HepG2 (cell line): Measurements from ENCODE around the gene TAMALIN. TPM values are rescaled to one million over a fixed set of nuclear protein-coding genes. Genes with fewer than 3 reads are reported as not detected.

Source experiments
- CHCHD3 ChIP-seq: sonication (generic); formaldehyde crosslinking; IDR thresholded peaks from 2 replicates; pipeline ENCODE4 v1.8.0; 2022; ENCODE audit warnings: mild to moderate bottlenecking, missing genetic modification reagents, moderate library complexity
- CHD4 ChIP-seq: fragments of 200-600 bp; sonication (generic); IDR thresholded peaks from 2 replicates; pipeline ENCODE4 v1.7.0; 2017; ENCODE audit warnings: mild to moderate bottlenecking, low read length, borderline replicate concordance
- FOXA1 ChIP-seq, 2 experiments: fragments of 450-650 bp in 1 of 2; sonication (generic) in 1 of 2; formaldehyde crosslinking in 1 of 2; IDR thresholded peaks; 2 replicates each; pipeline versions ENCODE4 v1.4.0 to v1.6.1; 2016 to 2020; ENCODE audit warnings: missing genetic modification reagents in 1 of 2
- GATAD2A ChIP-seq: IDR thresholded peaks from 2 replicates; pipeline ENCODE4 v1.6.1; 2016
- HNRNPK ChIP-seq: fragments of 200-400 bp; formaldehyde crosslinking; IDR thresholded peaks from 2 replicates; pipeline ENCODE4 v1.6.1; 2018; ENCODE audit warnings: low read length, low read depth, moderate library complexity, mild to moderate bottlenecking; ENCODE audit not compliant: poor library complexity, severe bottlenecking
- SETDB1 ChIP-seq: sonication (generic); formaldehyde crosslinking; IDR thresholded peaks from 2 replicates; pipeline ENCODE4 v1.5.1; 2020; ENCODE audit warnings: missing genetic modification reagents, mild to moderate bottlenecking, borderline replicate concordance
- SPEN ChIP-seq: sonication (generic); formaldehyde crosslinking; IDR thresholded peaks from 2 replicates; pipeline ENCODE4 v1.5.1; 2020; ENCODE audit warnings: low read depth, mild to moderate bottlenecking, missing genetic modification reagents
- TMF1 ChIP-seq: sonication (generic); formaldehyde crosslinking; IDR thresholded peaks from 2 replicates; pipeline ENCODE4 v1.8.1; 2022; ENCODE audit warnings: low read depth, missing genetic modification reagents
- ZFAT ChIP-seq: sonication (generic); formaldehyde crosslinking; conservative IDR thresholded peaks from 2 replicates; pipeline ENCODE4 v1.8.1; 2023; ENCODE audit warnings: missing genetic modification reagents, inconsistent platforms
- ZFY ChIP-seq: sonication (generic); formaldehyde crosslinking; IDR thresholded peaks from 2 replicates; pipeline ENCODE4 v1.4.0; 2020; ENCODE audit warnings: missing genetic modification reagents
- ZNF263 ChIP-seq: sonication (generic); formaldehyde crosslinking; IDR thresholded peaks from 2 replicates; pipeline ENCODE4 v1.4.0; 2020; ENCODE audit warnings: missing genetic modification reagents
- ZNF333 ChIP-seq: sonication (generic); formaldehyde crosslinking; IDR thresholded peaks from 2 replicates; pipeline ENCODE4 v1.4.0; 2020; ENCODE audit warnings: mild to moderate bottlenecking, missing genetic modification reagents, borderline replicate concordance
- ZNF550 ChIP-seq: sonication (generic); formaldehyde crosslinking; IDR thresholded peaks from 2 replicates; pipeline ENCODE4 v1.4.0; 2020; ENCODE audit warnings: mild to moderate bottlenecking, missing genetic modification reagents, borderline replicate concordance
- ZNF7 ChIP-seq: IDR thresholded peaks from 2 replicates; pipeline ENCODE4 v1.6.1; 2016; ENCODE audit warnings: missing biosample characterization, missing genetic modification reagents
- polyA plus RNA-seq, 8 experiments: library from polyadenylated mRNA; depleted of rRNA in 3 of 8; stranded (reverse) in 7 of 8; unstranded in 1 of 8; fragments of >200 nt; fragmentation: Illumina TruSeq in 4 of 8; extraction: Trizol in 4 of 8; gene quantifications; 2 replicates each; pipeline versions ENCODE4 v1.2.1 to v1.2.3, GENCODE V29; 2011 to 2016; ENCODE audit warnings: low read depth in 4 of 8, missing spikeins in 1 of 8, mixed read lengths in 1 of 8; ENCODE audit not compliant: insufficient read depth in 1 of 8
- total RNA-seq, 5 experiments: library from RNA; depleted of rRNA; stranded (reverse); fragments of >200 nt; fragmentation: Illumina TruSeq; extraction: Trizol; gene quantifications; 2 replicates each; pipeline ENCODE4 v1.2.3, GENCODE V29; 2016; ENCODE audit warnings: low read depth in 1 of 5
- TF ChIP-seq, protein P1 (sequence below): IDR thresholded peaks from 2 replicates; pipeline ENCODE4 v1.6.1; 2016; ENCODE audit warnings: missing compliant biosample characterization, missing genetic modification reagents, borderline replicate concordance
- TF ChIP-seq, protein P2 (sequence below): sonication (generic); formaldehyde crosslinking; IDR thresholded peaks from 2 replicates; pipeline ENCODE4 v1.4.0; 2020; ENCODE audit warnings: mild to moderate bottlenecking, missing genetic modification reagents
- TF ChIP-seq, protein P3 (sequence below): sonication (generic); formaldehyde crosslinking; IDR thresholded peaks from 2 replicates; pipeline ENCODE4 v1.4.0; 2020; ENCODE audit warnings: low read depth, mild to moderate bottlenecking, missing genetic modification reagents
- TF ChIP-seq, protein P4 (sequence below): IDR thresholded peaks from 2 replicates; pipeline ENCODE4 v1.6.1; 2018; ENCODE audit warnings: missing genetic modification reagents
- TF ChIP-seq, protein P5 (sequence below): sonication (generic); formaldehyde crosslinking; IDR thresholded peaks from 2 replicates; pipeline ENCODE4 v1.4.0; 2020; ENCODE audit warnings: missing genetic modification reagents

Gene TAMALIN
- total and polyA plus RNA-seq, 2 of the 13 experiments (the other 11 are each of a cell fraction or from before 2014, with no cell fraction given), result 2.9 to 10.9 TPM

DNA sequence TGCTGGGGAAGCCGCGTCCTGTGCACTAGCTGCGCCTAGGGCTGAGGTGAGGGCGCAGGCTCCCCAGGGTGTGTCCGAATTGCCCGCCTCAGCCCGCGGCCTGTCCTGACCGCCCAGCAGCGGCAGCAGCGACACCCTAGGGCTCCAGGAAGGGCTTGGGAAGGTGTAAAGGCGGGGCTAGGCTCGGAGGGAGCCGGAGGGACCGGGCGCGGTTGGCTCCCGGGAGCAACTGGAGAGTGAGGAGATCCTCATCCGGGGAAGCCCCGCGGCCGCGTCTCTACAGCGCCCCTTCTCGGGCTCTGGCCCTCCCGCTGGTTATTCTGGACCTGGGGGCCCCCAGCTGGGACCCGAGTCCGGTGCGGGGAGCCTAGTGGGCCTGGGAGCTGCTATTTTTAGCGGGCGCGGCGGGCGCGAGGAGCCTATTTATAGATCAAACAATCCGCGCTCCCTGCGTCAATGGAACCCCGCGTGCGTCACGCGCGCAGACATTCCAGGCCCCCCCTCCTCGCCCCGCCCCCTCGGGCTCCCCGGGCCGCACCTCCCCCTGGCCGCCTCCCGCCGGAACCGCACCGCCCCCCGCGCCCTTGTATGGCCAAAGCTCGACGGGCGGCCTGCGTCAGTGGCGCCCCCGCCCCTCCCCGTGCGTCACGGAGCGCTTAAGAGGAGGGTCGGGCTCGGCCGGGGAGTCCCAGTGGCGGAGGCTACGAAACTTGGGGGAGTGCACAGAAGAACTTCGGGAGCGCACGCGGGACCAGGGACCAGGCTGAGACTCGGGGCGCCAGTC, 44.2 kb downstream of the TAMALIN start, which contains the start of gene NR4A1 (continued):
- TF ChIP-seq, protein P1, sequence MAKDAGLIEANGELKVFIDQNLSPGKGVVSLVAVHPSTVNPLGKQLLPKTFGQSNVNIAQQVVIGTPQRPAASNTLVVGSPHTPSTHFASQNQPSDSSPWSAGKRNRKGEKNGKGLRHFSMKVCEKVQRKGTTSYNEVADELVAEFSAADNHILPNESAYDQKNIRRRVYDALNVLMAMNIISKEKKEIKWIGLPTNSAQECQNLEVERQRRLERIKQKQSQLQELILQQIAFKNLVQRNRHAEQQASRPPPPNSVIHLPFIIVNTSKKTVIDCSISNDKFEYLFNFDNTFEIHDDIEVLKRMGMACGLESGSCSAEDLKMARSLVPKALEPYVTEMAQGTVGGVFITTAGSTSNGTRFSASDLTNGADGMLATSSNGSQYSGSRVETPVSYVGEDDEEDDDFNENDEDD (CRISPR knock-in tag), result peak; percentile 52; the same call in 1 of the 2 replicates
- TF ChIP-seq CHD4 (no peak), ZFAT (CRISPR knock-in tag) (no peak), HNRNPK (peak; percentile 51), SPEN (CRISPR knock-in tag) (peak; percentile 67), ZNF7 (no peak), ZNF550 (no peak), SETDB1 (CRISPR knock-in tag) (no peak), TMF1 (no peak), ZNF333 (CRISPR knock-in tag) (peak; percentile 80), ZNF263 (CRISPR knock-in tag) (no peak), ZFY (peak; percentile 75), GATAD2A (CRISPR knock-in tag) (no peak), CHCHD3 (CRISPR knock-in tag) (no peak), FOXA1 (IDR thresholded peaks at IDR 0.05) (no peak), FOXA1 (CRISPR knock-in tag; IDR thresholded peaks at IDR 0.05) (no peak)
- TF ChIP-seq, protein P2, sequence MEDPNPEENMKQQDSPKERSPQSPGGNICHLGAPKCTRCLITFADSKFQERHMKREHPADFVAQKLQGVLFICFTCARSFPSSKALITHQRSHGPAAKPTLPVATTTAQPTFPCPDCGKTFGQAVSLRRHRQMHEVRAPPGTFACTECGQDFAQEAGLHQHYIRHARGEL (CRISPR knock-in tag), result no peak
- TF ChIP-seq, protein P3, sequence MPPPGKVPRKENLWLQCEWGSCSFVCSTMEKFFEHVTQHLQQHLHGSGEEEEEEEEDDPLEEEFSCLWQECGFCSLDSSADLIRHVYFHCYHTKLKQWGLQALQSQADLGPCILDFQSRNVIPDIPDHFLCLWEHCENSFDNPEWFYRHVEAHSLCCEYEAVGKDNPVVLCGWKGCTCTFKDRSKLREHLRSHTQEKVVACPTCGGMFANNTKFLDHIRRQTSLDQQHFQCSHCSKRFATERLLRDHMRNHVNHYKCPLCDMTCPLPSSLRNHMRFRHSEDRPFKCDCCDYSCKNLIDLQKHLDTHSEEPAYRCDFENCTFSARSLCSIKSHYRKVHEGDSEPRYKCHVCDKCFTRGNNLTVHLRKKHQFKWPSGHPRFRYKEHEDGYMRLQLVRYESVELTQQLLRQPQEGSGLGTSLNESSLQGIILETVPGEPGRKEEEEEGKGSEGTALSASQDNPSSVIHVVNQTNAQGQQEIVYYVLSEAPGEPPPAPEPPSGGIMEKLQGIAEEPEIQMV (CRISPR knock-in tag), result 0 out of 2 replicates have a peak, but pooled peaks have one; percentile 18
- TF ChIP-seq, protein P4, sequence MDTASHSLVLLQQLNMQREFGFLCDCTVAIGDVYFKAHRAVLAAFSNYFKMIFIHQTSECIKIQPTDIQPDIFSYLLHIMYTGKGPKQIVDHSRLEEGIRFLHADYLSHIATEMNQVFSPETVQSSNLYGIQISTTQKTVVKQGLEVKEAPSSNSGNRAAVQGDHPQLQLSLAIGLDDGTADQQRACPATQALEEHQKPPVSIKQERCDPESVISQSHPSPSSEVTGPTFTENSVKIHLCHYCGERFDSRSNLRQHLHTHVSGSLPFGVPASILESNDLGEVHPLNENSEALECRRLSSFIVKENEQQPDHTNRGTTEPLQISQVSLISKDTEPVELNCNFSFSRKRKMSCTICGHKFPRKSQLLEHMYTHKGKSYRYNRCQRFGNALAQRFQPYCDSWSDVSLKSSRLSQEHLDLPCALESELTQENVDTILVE (CRISPR knock-in tag), result no peak
- TF ChIP-seq, protein P5, sequence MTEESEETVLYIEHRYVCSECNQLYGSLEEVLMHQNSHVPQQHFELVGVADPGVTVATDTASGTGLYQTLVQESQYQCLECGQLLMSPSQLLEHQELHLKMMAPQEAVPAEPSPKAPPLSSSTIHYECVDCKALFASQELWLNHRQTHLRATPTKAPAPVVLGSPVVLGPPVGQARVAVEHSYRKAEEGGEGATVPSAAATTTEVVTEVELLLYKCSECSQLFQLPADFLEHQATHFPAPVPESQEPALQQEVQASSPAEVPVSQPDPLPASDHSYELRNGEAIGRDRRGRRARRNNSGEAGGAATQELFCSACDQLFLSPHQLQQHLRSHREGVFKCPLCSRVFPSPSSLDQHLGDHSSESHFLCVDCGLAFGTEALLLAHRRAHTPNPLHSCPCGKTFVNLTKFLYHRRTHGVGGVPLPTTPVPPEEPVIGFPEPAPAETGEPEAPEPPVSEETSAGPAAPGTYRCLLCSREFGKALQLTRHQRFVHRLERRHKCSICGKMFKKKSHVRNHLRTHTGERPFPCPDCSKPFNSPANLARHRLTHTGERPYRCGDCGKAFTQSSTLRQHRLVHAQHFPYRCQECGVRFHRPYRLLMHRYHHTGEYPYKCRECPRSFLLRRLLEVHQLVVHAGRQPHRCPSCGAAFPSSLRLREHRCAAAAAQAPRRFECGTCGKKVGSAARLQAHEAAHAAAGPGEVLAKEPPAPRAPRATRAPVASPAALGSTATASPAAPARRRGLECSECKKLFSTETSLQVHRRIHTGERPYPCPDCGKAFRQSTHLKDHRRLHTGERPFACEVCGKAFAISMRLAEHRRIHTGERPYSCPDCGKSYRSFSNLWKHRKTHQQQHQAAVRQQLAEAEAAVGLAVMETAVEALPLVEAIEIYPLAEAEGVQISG (CRISPR knock-in tag), result peak; percentile 49
